ENCODE measurements around the gene ALAS1.
"Not testable (repeated sequence)": the region's sequence is repeated elsewhere in the genome, so short reads cannot be mapped to it uniquely, and the experiment has no call there.

DNA sequence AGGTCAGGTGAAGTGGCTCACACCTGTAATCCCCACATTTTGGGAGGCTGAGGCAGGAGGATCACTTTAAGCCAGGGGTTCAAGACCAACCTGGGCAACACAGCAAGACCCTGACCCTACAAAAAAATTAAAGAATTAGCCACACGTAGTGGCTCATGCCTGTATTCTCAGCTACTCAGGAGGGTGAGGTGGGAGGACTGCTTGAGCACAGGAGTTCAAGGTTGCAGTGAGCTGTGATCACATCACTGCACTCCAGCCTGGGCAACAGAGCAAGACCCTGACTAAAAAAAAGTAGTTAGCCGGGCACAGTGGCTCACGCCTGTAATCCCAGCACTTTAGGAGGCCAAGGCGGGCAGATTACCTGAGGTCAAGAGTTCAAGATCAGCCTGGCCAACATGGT, 46.0 kb upstream of the ALAS1 start:
- not testable (repeated sequence) for TF ChIP-seq CTCF, POLR2A (IDR thresholded peaks at IDR 0.05)

Data from adrenal gland (tissue), 5 donors.